ENCODE results near the gene CORIN. TPM values are rescaled to one million over a fixed set of nuclear protein-coding genes. Genes with fewer than 3 reads are reported as not detected.
"Not testable (repeated sequence)": the region's sequence is repeated elsewhere in the genome, so short reads cannot be mapped to it uniquely, and the experiment has no call there.

CORIN gene
- total RNA-seq, 6 donors from 2014 or later = 0.55 to 9.4 (median 2.4) TPM

- Histone ChIP-seq H3K9me3 (no peaks in the 10 kb centered on the region), H3K4me1 (no peaks in the 10 kb centered on the region), H3K27ac (no peak overlapping the region), H3K4me3 (no peak overlapping the region), H3K27me3 (no peaks in the 10 kb centered on the region), H3K36me3 (no peaks in the 10 kb centered on the region)
- ATAC-seq (ENCODE audit: low FRiP score in 2 of 2) (no peak), DNase-seq (peak in 1 of 2 donors; percentile 38)
- WGBS, 2 donors = 68 to 76% methylated on average over 6 of the region's 6 CpGs
- TF ChIP-seq CTCF (IDR thresholded peaks at IDR 0.05) (no peak), POLR2A (IDR thresholded peaks at IDR 0.05) (no peak), EP300 (IDR thresholded peaks at IDR 0.05) (no peak), POLR2AphosphoS5 (IDR thresholded peaks at IDR 0.05) (no peak)
Measured at GRCh38 chr4:47774079-47774478, 63.8 kb downstream of the CORIN start.

- no peak for ATAC-seq (ENCODE audit: low FRiP score in 2 of 2)
Measured at GRCh38 chr4:47771020-47771419, 66.8 kb downstream of the CORIN start.

GRCh38 chr4:47767956-47768355 lies 69.9 kb downstream of the CORIN start:
- H3K4me3 ChIP-seq; H3K27me3 ChIP-seq; H3K4me1 ChIP-seq; H3K36me3 ChIP-seq; H3K9me3 ChIP-seq; ATAC-seq (ENCODE audit: low FRiP score in 2 of 2); H3K27ac ChIP-seq; DNase-seq: not testable (repeated sequence)
- WGBS, 2 donors = 89 to 90% methylated on average over 7 of the region's 7 CpGs

More at GRCh38 chr4:47771020-47771419, 66.8 kb downstream of the CORIN start:
- H3K27me3 ChIP-seq = no peaks in the 10 kb centered on the region
- 79 to 87% methylated on average over 1 of the region's 1 CpG for WGBS, 2 donors
- no peaks in the 10 kb centered on the region for H3K4me1 ChIP-seq
- H3K36me3 ChIP-seq = no peaks in the 10 kb centered on the region
- TF ChIP-seq POLR2AphosphoS5 (IDR thresholded peaks at IDR 0.05) (no peak), POLR2A (IDR thresholded peaks at IDR 0.05) (no peak), CTCF (IDR thresholded peaks at IDR 0.05) (no peak), EP300 (IDR thresholded peaks at IDR 0.05) (no peak)
- H3K9me3 ChIP-seq = no peaks in the 10 kb centered on the region
- H3K27ac ChIP-seq = no peak overlapping the region
- DNase-seq = no peak
- H3K4me3 ChIP-seq = no peak overlapping the region

GRCh38 chr4:47763279-47763678 lies 74.6 kb downstream of the CORIN start:
- 75 to 89% methylated on average over 6 of the region's 6 CpGs for WGBS, 2 donors
- H3K4me1 ChIP-seq = no peaks in the 10 kb centered on the region
- H3K27me3 ChIP-seq = no peaks in the 10 kb centered on the region
- DNase-seq = no peak
- H3K36me3 ChIP-seq = no peaks in the 10 kb centered on the region
- no peak overlapping the region for H3K4me3 ChIP-seq
- no peak overlapping the region for H3K27ac ChIP-seq
- ATAC-seq (ENCODE audit: low FRiP score in 2 of 2) = no peak
- H3K9me3 ChIP-seq = no peaks in the 10 kb centered on the region
- TF ChIP-seq POLR2AphosphoS5 (IDR thresholded peaks at IDR 0.05) (no peak), CTCF (IDR thresholded peaks at IDR 0.05) (no peak), POLR2A (IDR thresholded peaks at IDR 0.05) (no peak), EP300 (IDR thresholded peaks at IDR 0.05) (no peak)

- no peak for TF ChIP-seq POLR2A (IDR thresholded peaks at IDR 0.05)
- no peak for TF ChIP-seq POLR2AphosphoS5 (IDR thresholded peaks at IDR 0.05)
- TF ChIP-seq EP300 (IDR thresholded peaks at IDR 0.05) = no peak
- no peak for TF ChIP-seq CTCF (IDR thresholded peaks at IDR 0.05)
Measured at GRCh38 chr4:47762376-47763266, 75.2 kb downstream of the CORIN start.

GRCh38 chr4:47753316-47753715 lies 84.6 kb downstream of the CORIN start:
- not testable (repeated sequence) for ATAC-seq (ENCODE audit: low FRiP score in 2 of 2); H3K36me3 ChIP-seq; H3K9me3 ChIP-seq; H3K4me1 ChIP-seq; H3K4me3 ChIP-seq; H3K27me3 ChIP-seq; H3K27ac ChIP-seq; DNase-seq
- WGBS, 2 donors = 90 to 95% methylated on average over 9 of the region's 9 CpGs

More at GRCh38 chr4:47762376-47763266, 75.2 kb downstream of the CORIN start:
- WGBS, 2 donors = 70 to 88% methylated on average over 2 of the region's 2 CpGs
- H3K36me3 ChIP-seq = no peaks in the 10 kb centered on the region
- ATAC-seq (ENCODE audit: low FRiP score in 2 of 2) = no peak
- H3K4me3 ChIP-seq = no peak overlapping the region
- H3K4me1 ChIP-seq = no peaks in the 10 kb centered on the region
- no peaks in the 10 kb centered on the region for H3K9me3 ChIP-seq
- no peak for DNase-seq
- no peak overlapping the region for H3K27ac ChIP-seq
- no peaks in the 10 kb centered on the region for H3K27me3 ChIP-seq

All from upper lobe of left lung (tissue), 6 donors.